Neutrophil (primary cell): Measurements from ENCODE around the gene APBA2.

Experiments
- H3K27ac ChIP-seq: fragments of 200-600 bp; sonication (generic); 2 replicates; pipeline ENCODE4 v1.5.1; 2016; ENCODE audit warnings: mild to moderate bottlenecking, moderate library complexity
- H3K27me3 ChIP-seq: fragments of 200-600 bp; sonication (generic); 2 replicates; pipeline ENCODE4 v1.6.0; 2016; ENCODE audit warnings: mild to moderate bottlenecking
- H3K36me3 ChIP-seq: fragments of 200-600 bp; sonication (generic); 2 replicates; pipeline ENCODE4 v1.5.1; 2017
- H3K4me1 ChIP-seq, 2 experiments: fragments of 200-600 bp in 1 of 2; sonication (generic) in 1 of 2; 1 replicate in 1 of 2; 2 replicates in 1 of 2; pipeline versions ENCODE4 v1.5.1 to v1.6.1; 2013 to 2016; ENCODE audit warnings: low read depth in 1 of 2, low read length in 1 of 2, mild to moderate bottlenecking in 1 of 2, moderate library complexity in 1 of 2; ENCODE audit not compliant: control insufficient read depth in 1 of 2, insufficient read depth in 1 of 2
- H3K4me3 ChIP-seq, 2 experiments: fragments of 200-600 bp in 1 of 2; sonication (generic) in 1 of 2; 1 replicate in 1 of 2; 2 replicates in 1 of 2; pipeline ENCODE4 v1.5.1; 2013 to 2016; ENCODE audit warnings: low read depth in 1 of 2, low read length in 1 of 2, mild to moderate bottlenecking in 1 of 2, moderate library complexity in 1 of 2
- H3K9me3 ChIP-seq: fragments of 200-600 bp; sonication (generic); 2 replicates; pipeline ENCODE4 v1.5.1; 2016
- CTCF ChIP-seq: fragments of 200-600 bp; sonication (generic); IDR thresholded peaks from 2 replicates; pipeline ENCODE4 v1.5.1; 2016; ENCODE audit warnings: antibody characterized with exemption

The APBA2 gene

GRCh38 chr15:28989896-28990295 lies 104.1 kb downstream of the APBA2 start:
- no peaks in the 10 kb centered on the region for H3K4me1 ChIP-seq
- no peaks in the 10 kb centered on the region for H3K27me3 ChIP-seq
- H3K36me3 ChIP-seq = no peaks in the 10 kb centered on the region
- no peak overlapping the region for H3K4me3 ChIP-seq
- H3K27ac ChIP-seq = no peak overlapping the region
- no peaks in the 10 kb centered on the region for H3K9me3 ChIP-seq
- no peak for TF ChIP-seq CTCF

GRCh38 chr15:28990390-28990789 lies 104.6 kb downstream of the APBA2 start:
- TF ChIP-seq CTCF = no peak
- Histone ChIP-seq H3K4me3 (no peak overlapping the region), H3K27ac (no peak overlapping the region), H3K27me3 (no peaks in the 10 kb centered on the region), H3K9me3 (no peaks in the 10 kb centered on the region), H3K36me3 (no peaks in the 10 kb centered on the region), H3K4me1 (no peaks in the 10 kb centered on the region)

GRCh38 chr15:28991236-28992171 lies 105.7 kb downstream of the APBA2 start:
- no peaks in the 10 kb centered on the region for H3K36me3 ChIP-seq
- H3K4me3 ChIP-seq = no peak overlapping the region
- no peak overlapping the region for H3K27ac ChIP-seq
- no peaks in the 10 kb centered on the region for H3K4me1 ChIP-seq
- no peaks in the 10 kb centered on the region for H3K9me3 ChIP-seq
- H3K27me3 ChIP-seq = no peaks in the 10 kb centered on the region
- TF ChIP-seq CTCF = no peak

- no peaks in the 10 kb centered on the region for H3K36me3 ChIP-seq
- H3K4me1 ChIP-seq = no peaks in the 10 kb centered on the region
- H3K4me3 ChIP-seq = no peak overlapping the region
- H3K27ac ChIP-seq = no peak overlapping the region
- no peaks in the 10 kb centered on the region for H3K9me3 ChIP-seq
- no peaks in the 10 kb centered on the region for H3K27me3 ChIP-seq
- TF ChIP-seq CTCF = no peak
These were observed 106.6 kb downstream of the APBA2 start for GRCh38 chr15:28992336-28992864.

GRCh38 chr15:28993051-28993719 lies 107.4 kb downstream of the APBA2 start:
- Histone ChIP-seq H3K4me3 (no peak overlapping the region), H3K27ac (no peak overlapping the region), H3K27me3 (no peaks in the 10 kb centered on the region), H3K9me3 (no peaks in the 10 kb centered on the region), H3K36me3 (no peaks in the 10 kb centered on the region), H3K4me1 (no peaks in the 10 kb centered on the region)
- no peak for TF ChIP-seq CTCF
